ENCODE data around the gene KCNQ1.

KCNQ1 gene

GRCh38 chr11:2805388-2806056 is 360.7 kb downstream of the KCNQ1 start:
- DNase-seq (ENCODE audit: low read depth, low spot score): no peak

- no peak for DNase-seq (ENCODE audit: low read depth, low spot score)
Observed at GRCh38 chr11:2806351-2807024, 361.7 kb downstream of the KCNQ1 start.

GRCh38 chr11:2807025-2807681 is 362.3 kb downstream of the KCNQ1 start:
- DNase-seq (ENCODE audit: low read depth, low spot score): no peak

GRCh38 chr11:2807801-2808241 is 363.0 kb downstream of the KCNQ1 start:
- DNase-seq (ENCODE audit: low read depth, low spot score): no peak

GRCh38 chr11:2808850-2809846 is 364.3 kb downstream of the KCNQ1 start:
- DNase-seq (ENCODE audit: low read depth, low spot score): no peak

GRCh38 chr11:2809854-2810253 is 365.0 kb downstream of the KCNQ1 start:
- DNase-seq (ENCODE audit: low read depth, low spot score): no peak

- no peak for DNase-seq (ENCODE audit: low read depth, low spot score)
Observed at GRCh38 chr11:2810411-2811205, 365.8 kb downstream of the KCNQ1 start.

- DNase-seq (ENCODE audit: low read depth, low spot score): no peak
Observed at GRCh38 chr11:2811206-2812091, 366.6 kb downstream of the KCNQ1 start.

- no peak for DNase-seq (ENCODE audit: low read depth, low spot score)
Observed at GRCh38 chr11:2812371-2812991, 367.7 kb downstream of the KCNQ1 start.

- DNase-seq (ENCODE audit: low read depth, low spot score): no peak
Observed at GRCh38 chr11:2813141-2813908, 368.5 kb downstream of the KCNQ1 start.

- no peak for DNase-seq (ENCODE audit: low read depth, low spot score)
Observed at GRCh38 chr11:2813968-2814367, 369.2 kb downstream of the KCNQ1 start.

- no peak for DNase-seq (ENCODE audit: low read depth, low spot score)
Observed at GRCh38 chr11:2814751-2815150, 369.9 kb downstream of the KCNQ1 start.

GRCh38 chr11:2815762-2816496 is 371.1 kb downstream of the KCNQ1 start:
- DNase-seq (ENCODE audit: low read depth, low spot score): no peak

- no peak for DNase-seq (ENCODE audit: low read depth, low spot score)
Observed at GRCh38 chr11:2816523-2816922, 371.7 kb downstream of the KCNQ1 start.

GRCh38 chr11:2816941-2817421 is 372.2 kb downstream of the KCNQ1 start:
- no peak for DNase-seq (ENCODE audit: low read depth, low spot score)

- DNase-seq (ENCODE audit: low read depth, low spot score): no peak
Observed at GRCh38 chr11:2817431-2817830, 372.6 kb downstream of the KCNQ1 start.

GRCh38 chr11:2818021-2818420 is 373.2 kb downstream of the KCNQ1 start:
- no peak for DNase-seq (ENCODE audit: low read depth, low spot score)

- DNase-seq (ENCODE audit: low read depth, low spot score): no peak
Observed at GRCh38 chr11:2818503-2818902, 373.7 kb downstream of the KCNQ1 start.

All from activated naive CD8-positive, alpha-beta T cell treated with anti-CD3 and anti-CD28 coated beads, Interleukin-2, amount 50 U/mL, for 16 hours (primary cell).